Ascending aorta (tissue), 2 donors: Measurements from ENCODE around the gene NKIRAS1. TPM values are rescaled to one million over a fixed set of nuclear protein-coding genes. Genes with fewer than 3 reads are reported as not detected.

ENCODE experiments used
- DNase-seq, 2 donors: peaks; one replicate each; pipeline ENCODE4 v3.0.0-alpha.2; 2019; ENCODE audit warnings: low spot score in 2 of 2
- H3K27ac ChIP-seq, 2 donors: fragments of 200-600 bp; sonication (generic); one replicate each; pipeline ENCODE4 v1.5.1; 2016 to 2017; ENCODE audit warnings: mild to moderate bottlenecking in 1 of 2
- H3K27me3 ChIP-seq: fragments of 200-600 bp; sonication (generic); one replicate; pipeline ENCODE4 v1.5.1; 2017
- H3K36me3 ChIP-seq, 2 donors: fragments of 200-600 bp; sonication (generic); one replicate each; pipeline ENCODE4 v1.5.1; 2016
- H3K4me1 ChIP-seq, 2 donors: fragments of 200-600 bp; sonication (generic); one replicate each; pipeline ENCODE4 v1.5.1; 2016 to 2017; ENCODE audit warnings: mild to moderate bottlenecking in 1 of 2
- H3K4me3 ChIP-seq, 2 donors: fragments of 200-600 bp; sonication (generic); one replicate each; pipeline ENCODE4 v1.5.1; 2016 to 2017; ENCODE audit warnings: mild to moderate bottlenecking in 1 of 2
- H3K9me3 ChIP-seq, 2 donors: fragments of 200-600 bp; sonication (generic); one replicate each; pipeline ENCODE4 v1.5.1; 2016
- CTCF ChIP-seq, 3 experiments: fragments of 200-600 bp in 2 of 3; fragments of 450-650 bp in 1 of 3; sonication (generic) in 2 of 3; IDR thresholded peaks; one replicate each; pipeline ENCODE4 v1.5.1; 2016 to 2019; ENCODE audit warnings: antibody characterized with exemption in 3 of 3, mild to moderate bottlenecking in 1 of 3, moderate library complexity in 1 of 3
- intact Hi-C: fragments of 100-400 bp; cut with DNase I; formaldehyde crosslinking; loops from one replicate; pipeline ENCODE4 v1.15.1; 2023
- total RNA-seq: library from RNA; depleted of rRNA; stranded (reverse); fragments of >200 nt; gene quantifications from one replicate; pipeline ENCODE4 v1.1.0, GENCODE V29; 2016

Gene NKIRAS1
- total RNA-seq, 1 donor from 2014 or later, result 8.7 TPM

GRCh38 chr3:23945663-23945912 is 28.8 kb upstream of the NKIRAS1 start:
- H3K4me3 ChIP-seq, result peak overlapping the region; percentile 96 to 98
- H3K27ac ChIP-seq, result peak overlapping the region; percentile 90 to 99
- no peak for TF ChIP-seq CTCF (IDR thresholded peaks at IDR 0.05)
- intact Hi-C loops, result loop anchor here (1.0 to 10.0 kb wide), 4 partner anchors 29 to 741 kb away; partner anchors contain the start of genes NKIRAS1 and UBE2E2
- H3K36me3 ChIP-seq, result no peaks in the 10 kb centered on the region
- H3K27me3 ChIP-seq, result no peaks in the 10 kb centered on the region
- H3K4me1 ChIP-seq, result peaks cover 13 to 34% of the 10 kb centered on the region in 2 donors
- no peak for DNase-seq
- no peaks in the 10 kb centered on the region for H3K9me3 ChIP-seq

- Histone ChIP-seq H3K27ac (peak within 1 kb of the TSS; percentile 90 to 99), H3K27me3 (no peaks in the 10 kb centered on the region), H3K36me3 (no peaks in the 10 kb centered on the region), H3K9me3 (no peaks in the 10 kb centered on the region), H3K4me3 (peak within 1 kb of the TSS; percentile 96 to 98), H3K4me1 (peaks cover 13 to 33% of the 10 kb centered on the region in 2 donors)
- no peak for TF ChIP-seq CTCF (IDR thresholded peaks at IDR 0.05)
- peak; percentile 35 to 87 for DNase-seq
- intact Hi-C loops, result loop anchor here (1.0 to 10.0 kb wide), 4 partner anchors 29 to 740 kb away; partner anchors contain the start of genes NKIRAS1 and UBE2E2
Measured at GRCh38 chr3:23944861-23945662, 28.3 kb upstream of the NKIRAS1 start, which contains the start of gene NR1D2. Gene NR1D2 (plus strand): TSS chr3:23945286. CDS start chr3:23945579, 293 bp downstream.

- Histone ChIP-seq H3K36me3 (no peaks in the 10 kb centered on the region), H3K4me3 (peak overlapping the region; percentile 96 to 98), H3K27ac (peak overlapping the region; percentile 77 to 99), H3K4me1 (peaks cover 10 to 24% of the 10 kb centered on the region in 2 donors), H3K9me3 (no peaks in the 10 kb centered on the region), H3K27me3 (no peaks in the 10 kb centered on the region)
- DNase-seq, result no peak
- TF ChIP-seq CTCF (IDR thresholded peaks at IDR 0.05), result no peak
- intact Hi-C loops, result loop anchor here (10.0 kb wide), 2 partner anchors 101 to 739 kb away; partner anchors contain the start of gene UBE2E2
Measured at GRCh38 chr3:23944007-23944783, 27.4 kb upstream of the NKIRAS1 start.

GRCh38 chr3:23942546-23942945 is 25.8 kb upstream of the NKIRAS1 start:
- Histone ChIP-seq H3K36me3 (no peaks in the 10 kb centered on the region), H3K4me1 (peaks cover 3 to 8% of the 10 kb centered on the region in 2 donors), H3K27ac (no peak overlapping the region), H3K27me3 (no peaks in the 10 kb centered on the region), H3K9me3 (no peaks in the 10 kb centered on the region), H3K4me3 (no peak overlapping the region)
- no peak for TF ChIP-seq CTCF (IDR thresholded peaks at IDR 0.05)
- intact Hi-C loops, result loop anchor here (10.0 kb wide), 2 partner anchors 102 to 738 kb away; partner anchors contain the start of gene UBE2E2
- no peak for DNase-seq

GRCh38 chr3:23941440-23941839 is 24.6 kb upstream of the NKIRAS1 start:
- H3K9me3 ChIP-seq, result no peaks in the 10 kb centered on the region
- H3K27ac ChIP-seq, result no peak overlapping the region
- H3K4me1 ChIP-seq, result no peaks in the 10 kb centered on the region
- no peak for DNase-seq
- no peak overlapping the region for H3K4me3 ChIP-seq
- no peaks in the 10 kb centered on the region for H3K27me3 ChIP-seq
- H3K36me3 ChIP-seq, result no peaks in the 10 kb centered on the region
- no peak for TF ChIP-seq CTCF (IDR thresholded peaks at IDR 0.05)
- intact Hi-C loops, result loop anchor here (10.0 kb wide), 2 partner anchors 103 to 737 kb away; partner anchors contain the start of gene UBE2E2
